Measurements from ENCODE around the gene GNAI3.

Gene GNAI3

GRCh38 chr1:109500941-109501381 is 47.5 kb upstream of the GNAI3 start:
- peak overlapping the region; percentile 68 for H3K27ac ChIP-seq (ENCODE audit: low read length, poor library complexity, severe bottlenecking)
- no peak overlapping the region for H4K91ac ChIP-seq (ENCODE audit: low read length)
- peak overlapping the region; percentile 96 for H2AK5ac ChIP-seq (ENCODE audit: low read length, severe bottlenecking)
- no peak overlapping the region for H3K14ac ChIP-seq (ENCODE audit: low read length in 2 of 2)
- H2BK12ac ChIP-seq (ENCODE audit: low read length in 2 of 2) = no peak overlapping the region
- DNase-seq = peak; percentile 83
- no peak overlapping the region for H2BK120ac ChIP-seq (ENCODE audit: low read depth, low read length)
- H3K9me3 ChIP-seq (ENCODE audit: control insufficient read depth, low read length) = no peaks in the 10 kb centered on the region
- H4K8ac ChIP-seq (ENCODE audit: low read length) = no peak overlapping the region
- H3K23ac ChIP-seq (ENCODE audit: low read length in 2 of 2) = no peak overlapping the region
- H3K4me1 ChIP-seq (ENCODE audit: control insufficient read depth, insufficient read depth, low read depth, low read length) = peaks cover 27% of the 10 kb centered on the region
- no peak overlapping the region for H3K4me2 ChIP-seq (ENCODE audit: low read length, poor library complexity, severe bottlenecking)
- no peak overlapping the region for H3K4me3 ChIP-seq (ENCODE audit: insufficient read depth in 1 of 2, low read depth in 1 of 2, low read length in 2 of 2)
- H2AFZ ChIP-seq (ENCODE audit: low read depth, low read length) = no peak overlapping the region
- no peak overlapping the region for H3K4ac ChIP-seq (ENCODE audit: low read depth in 1 of 2, low read length in 2 of 2)
- no peak overlapping the region for H2BK5ac ChIP-seq (ENCODE audit: low read depth, low read length, poor library complexity, severe bottlenecking)
- H3K36me3 ChIP-seq (ENCODE audit: control insufficient read depth in 1 of 2, insufficient read depth in 2 of 2, low read depth in 1 of 2, low read length in 2 of 2) = peaks cover 19 to 38% of the 10 kb centered on the region in 2 experiments
- no peak overlapping the region for H3K18ac ChIP-seq (ENCODE audit: low read depth in 1 of 2, low read length in 2 of 2)
- no peak overlapping the region for H3K9ac ChIP-seq (ENCODE audit: low read length)
- no peaks in the 10 kb centered on the region for H3K27me3 ChIP-seq (ENCODE audit: control insufficient read depth in 1 of 2, insufficient read depth in 1 of 2, low read length in 2 of 2)
- no peak overlapping the region for H2BK15ac ChIP-seq (ENCODE audit: low read depth, poor library complexity, severe bottlenecking)
- 38% methylated on average over 3 of the region's 5 CpGs for WGBS
- H3K79me1 ChIP-seq (replicated peaks; ENCODE audit: low read length, poor library complexity, severe bottlenecking) = peaks cover 21% of the 10 kb centered on the region

- Histone ChIP-seq H4K91ac (ENCODE audit: low read length) (no peak overlapping the region), H3K18ac (ENCODE audit: low read depth in 1 of 2, low read length in 2 of 2) (no peak overlapping the region), H2BK5ac (ENCODE audit: low read depth, low read length, poor library complexity, severe bottlenecking) (no peak overlapping the region), H3K4me2 (ENCODE audit: low read length, poor library complexity, severe bottlenecking) (no peak overlapping the region), H3K79me1 (replicated peaks; ENCODE audit: low read length, poor library complexity, severe bottlenecking) (peaks cover 16% of the 10 kb centered on the region), H3K9me3 (ENCODE audit: control insufficient read depth, low read length) (no peaks in the 10 kb centered on the region), H3K4me1 (ENCODE audit: control insufficient read depth, insufficient read depth, low read depth, low read length) (peaks cover 26% of the 10 kb centered on the region), H2BK12ac (ENCODE audit: low read length in 2 of 2) (no peak overlapping the region), H3K23ac (ENCODE audit: low read length in 2 of 2) (no peak overlapping the region), H2AFZ (ENCODE audit: low read depth, low read length) (no peak overlapping the region), H2BK15ac (ENCODE audit: low read depth, poor library complexity, severe bottlenecking) (peak overlapping the region; percentile 8), H3K4me3 (ENCODE audit: insufficient read depth in 1 of 2, low read depth in 1 of 2, low read length in 2 of 2) (no peak overlapping the region), H2AK5ac (ENCODE audit: low read length, severe bottlenecking) (peak overlapping the region; percentile 59), H3K9ac (ENCODE audit: low read length) (no peak overlapping the region), H3K4ac (ENCODE audit: low read depth in 1 of 2, low read length in 2 of 2) (no peak overlapping the region), H3K14ac (ENCODE audit: low read length in 2 of 2) (no peak overlapping the region), H3K27ac (ENCODE audit: low read length, poor library complexity, severe bottlenecking) (peak overlapping the region; percentile 43), H2BK120ac (ENCODE audit: low read depth, low read length) (no peak overlapping the region), H3K36me3 (ENCODE audit: control insufficient read depth in 1 of 2, insufficient read depth in 2 of 2, low read depth in 1 of 2, low read length in 2 of 2) (peaks cover 14 to 30% of the 10 kb centered on the region in 2 experiments), H3K27me3 (ENCODE audit: control insufficient read depth in 1 of 2, insufficient read depth in 1 of 2, low read length in 2 of 2) (peaks cover 0 to 4% of the 10 kb centered on the region in 2 experiments), H4K8ac (ENCODE audit: low read length) (no peak overlapping the region)
- 78% methylated on average over 5 of the region's 5 CpGs for WGBS
- no peak for DNase-seq
Measured at GRCh38 chr1:109501644-109502363, 46.6 kb upstream of the GNAI3 start.

- 91% methylated on average over 3 of the region's 3 CpGs for WGBS
- Histone ChIP-seq H4K91ac (ENCODE audit: low read length) (no peak overlapping the region), H3K36me3 (ENCODE audit: control insufficient read depth in 1 of 2, insufficient read depth in 2 of 2, low read depth in 1 of 2, low read length in 2 of 2) (peaks cover 8 to 24% of the 10 kb centered on the region in 2 experiments), H3K27me3 (ENCODE audit: control insufficient read depth in 1 of 2, insufficient read depth in 1 of 2, low read length in 2 of 2) (peaks cover 0 to 8% of the 10 kb centered on the region in 2 experiments), H2AFZ (ENCODE audit: low read depth, low read length) (no peak overlapping the region), H3K23ac (ENCODE audit: low read length in 2 of 2) (no peak overlapping the region), H2BK120ac (ENCODE audit: low read depth, low read length) (no peak overlapping the region), H3K4ac (ENCODE audit: low read depth in 1 of 2, low read length in 2 of 2) (no peak overlapping the region), H4K8ac (ENCODE audit: low read length) (no peak overlapping the region), H3K4me1 (ENCODE audit: control insufficient read depth, insufficient read depth, low read depth, low read length) (peaks cover 26% of the 10 kb centered on the region), H3K27ac (ENCODE audit: low read length, poor library complexity, severe bottlenecking) (no peak overlapping the region), H2BK5ac (ENCODE audit: low read depth, low read length, poor library complexity, severe bottlenecking) (no peak overlapping the region), H3K4me2 (ENCODE audit: low read length, poor library complexity, severe bottlenecking) (no peak overlapping the region), H3K18ac (ENCODE audit: low read depth in 1 of 2, low read length in 2 of 2) (no peak overlapping the region), H3K79me1 (replicated peaks; ENCODE audit: low read length, poor library complexity, severe bottlenecking) (peaks cover 10% of the 10 kb centered on the region), H3K4me3 (ENCODE audit: insufficient read depth in 1 of 2, low read depth in 1 of 2, low read length in 2 of 2) (no peak overlapping the region), H2AK5ac (ENCODE audit: low read length, severe bottlenecking) (no peak overlapping the region), H3K9ac (ENCODE audit: low read length) (no peak overlapping the region), H3K9me3 (ENCODE audit: control insufficient read depth, low read length) (no peaks in the 10 kb centered on the region), H2BK15ac (ENCODE audit: low read depth, poor library complexity, severe bottlenecking) (no peak overlapping the region), H3K14ac (ENCODE audit: low read length in 2 of 2) (no peak overlapping the region), H2BK12ac (ENCODE audit: low read length in 2 of 2) (no peak overlapping the region)
- DNase-seq = no peak
Measured at GRCh38 chr1:109502364-109502851, 46.0 kb upstream of the GNAI3 start.

- H3K14ac ChIP-seq (ENCODE audit: low read length in 2 of 2) = no peak overlapping the region
- H2AK5ac ChIP-seq (ENCODE audit: low read length, severe bottlenecking) = no peak overlapping the region
- H3K23ac ChIP-seq (ENCODE audit: low read length in 2 of 2) = no peak overlapping the region
- H3K27me3 ChIP-seq (ENCODE audit: control insufficient read depth in 1 of 2, insufficient read depth in 1 of 2, low read length in 2 of 2) = peaks cover 0 to 20% of the 10 kb centered on the region in 2 experiments
- no peak overlapping the region for H4K91ac ChIP-seq (ENCODE audit: low read length)
- peaks cover 0 to 14% of the 10 kb centered on the region in 2 experiments for H3K36me3 ChIP-seq (ENCODE audit: control insufficient read depth in 1 of 2, insufficient read depth in 2 of 2, low read depth in 1 of 2, low read length in 2 of 2)
- peaks cover 2% of the 10 kb centered on the region for H3K79me1 ChIP-seq (replicated peaks; ENCODE audit: low read length, poor library complexity, severe bottlenecking)
- WGBS = 85% methylated on average over 4 of the region's 5 CpGs
- no peak overlapping the region for H3K9ac ChIP-seq (ENCODE audit: low read length)
- H2BK12ac ChIP-seq (ENCODE audit: low read length in 2 of 2) = no peak overlapping the region
- H2AFZ ChIP-seq (ENCODE audit: low read depth, low read length) = no peak overlapping the region
- DNase-seq = no peak
- no peak overlapping the region for H2BK5ac ChIP-seq (ENCODE audit: low read depth, low read length, poor library complexity, severe bottlenecking)
- no peak overlapping the region for H3K4ac ChIP-seq (ENCODE audit: low read depth in 1 of 2, low read length in 2 of 2)
- H3K9me3 ChIP-seq (ENCODE audit: control insufficient read depth, low read length) = no peaks in the 10 kb centered on the region
- H2BK15ac ChIP-seq (ENCODE audit: low read depth, poor library complexity, severe bottlenecking) = no peak overlapping the region
- H3K27ac ChIP-seq (ENCODE audit: low read length, poor library complexity, severe bottlenecking) = no peak overlapping the region
- H3K4me3 ChIP-seq (ENCODE audit: insufficient read depth in 1 of 2, low read depth in 1 of 2, low read length in 2 of 2) = no peak overlapping the region
- no peak overlapping the region for H4K8ac ChIP-seq (ENCODE audit: low read length)
- no peak overlapping the region for H3K18ac ChIP-seq (ENCODE audit: low read depth in 1 of 2, low read length in 2 of 2)
- H3K4me1 ChIP-seq (ENCODE audit: control insufficient read depth, insufficient read depth, low read depth, low read length) = peaks cover 24% of the 10 kb centered on the region
- H2BK120ac ChIP-seq (ENCODE audit: low read depth, low read length) = no peak overlapping the region
- no peak overlapping the region for H3K4me2 ChIP-seq (ENCODE audit: low read length, poor library complexity, severe bottlenecking)
Measured at GRCh38 chr1:109503935-109504334, 44.5 kb upstream of the GNAI3 start.
